Right hindlimb (tissue), 1 donor: ENCODE data around the gene STX4.
A peak's percentile ranks its signal among the peaks of the same experiment; 100 is the strongest.

Experiments used
- DNase-seq: peaks from one replicate; pipeline ENCODE4 v3.0.0-alpha.2; 2018

STX4 gene

GRCh38 chr16:31071861-31072260, 38.5 kb downstream of the STX4 start:
- DNase-seq: peak; percentile 69

GRCh38 chr16:31072540-31073141, 39.3 kb downstream of the STX4 start:
- peak; percentile 58 for DNase-seq

- DNase-seq: peak; percentile 95
Observed at GRCh38 chr16:31073142-31073969, 40.0 kb downstream of the STX4 start.

- DNase-seq: peak; percentile 99
Observed at GRCh38 chr16:31073970-31074813, 40.8 kb downstream of the STX4 start, which contains the start of the genes ZNF646 and ZNF668. TSS of gene ZNF646 (plus strand) at chr16:31074422. CDS start at chr16:31076325, 1,903 bp downstream. TSS of gene ZNF668 (minus strand) at chr16:31074240. CDS start at chr16:31064459, 9,781 bp downstream.

GRCh38 chr16:31074814-31075183, 41.4 kb downstream of the STX4 start:
- DNase-seq: no peak

- DNase-seq: no peak
Observed at GRCh38 chr16:31076319-31076718, 43.0 kb downstream of the STX4 start.

GRCh38 chr16:31077024-31077423, 43.7 kb downstream of the STX4 start:
- DNase-seq: no peak

GRCh38 chr16:31077592-31078396, 44.4 kb downstream of the STX4 start:
- no peak for DNase-seq

GRCh38 chr16:31078597-31079341, 45.4 kb downstream of the STX4 start:
- no peak for DNase-seq

GRCh38 chr16:31079342-31079944, 46.1 kb downstream of the STX4 start:
- DNase-seq: no peak

GRCh38 chr16:31080035-31080629, 46.8 kb downstream of the STX4 start:
- DNase-seq: no peak

GRCh38 chr16:31080756-31081419, 47.5 kb downstream of the STX4 start:
- no peak for DNase-seq

GRCh38 chr16:31081428-31082351, 48.3 kb downstream of the STX4 start:
- no peak for DNase-seq

- no peak for DNase-seq
Observed at GRCh38 chr16:31082368-31083045, 49.1 kb downstream of the STX4 start.

GRCh38 chr16:31083081-31083480, 49.7 kb downstream of the STX4 start:
- DNase-seq: no peak

- no peak for DNase-seq
Observed at GRCh38 chr16:31083556-31083955, 50.2 kb downstream of the STX4 start.

- DNase-seq: no peak
Observed at GRCh38 chr16:31083981-31084380, 50.6 kb downstream of the STX4 start.

- peak; percentile 47 for DNase-seq
Observed at GRCh38 chr16:31084584-31085302, 51.4 kb downstream of the STX4 start.
